ENCODE measurements around the gene TAF10. TPM values are rescaled to one million over a fixed set of nuclear protein-coding genes. Genes with fewer than 3 reads are reported as not detected.

Gene TAF10
- total and polyA plus RNA-seq, 2 of the 13 experiments (the other 11 are each of a cell fraction or from before 2014, with no cell fraction given): 71.3 to 134 TPM

- TF ChIP-seq CSRNP1 (CRISPR knock-in tag; IDR thresholded peaks at IDR 0.05) (no peak), ZUFSP (CRISPR knock-in tag; IDR thresholded peaks at IDR 0.05; ENCODE audit: borderline replicate concordance) (no peak), EEA1 (CRISPR knock-in tag; IDR thresholded peaks at IDR 0.05; ENCODE audit: borderline replicate concordance) (no peak), ZBTB26 (CRISPR knock-in tag; IDR thresholded peaks at IDR 0.05; ENCODE audit: borderline replicate concordance) (no peak), ZNF136 (CRISPR knock-in tag; IDR thresholded peaks at IDR 0.05; ENCODE audit: low read depth) (no peak), ZNF567 (CRISPR knock-in tag; IDR thresholded peaks at IDR 0.05; ENCODE audit: borderline replicate concordance) (no peak), ZNF318 (CRISPR knock-in tag; IDR thresholded peaks at IDR 0.05) (no peak), SIX1 (CRISPR knock-in tag; IDR thresholded peaks at IDR 0.05; ENCODE audit: borderline replicate concordance) (no peak), ZNF607 (CRISPR knock-in tag; IDR thresholded peaks at IDR 0.05; ENCODE audit: borderline replicate concordance) (no peak), KDM3A (CRISPR knock-in tag; IDR thresholded peaks at IDR 0.05; ENCODE audit: low read depth) (no peak), THYN1 (CRISPR knock-in tag; IDR thresholded peaks at IDR 0.05; ENCODE audit: borderline replicate concordance, low read depth) (no peak)
These were observed 11.7 kb upstream of the TAF10 start (continued) for GRCh38 chr11:6623391-6624363.

Measured in HepG2 (cell line).